DND-41 (cell line): ENCODE results near the gene DPH6.

ENCODE experiments used
- ATAC-seq: fragments of 200-7000 bp; cut with Tn5 transposase; 3 replicates; pipeline ENCODE4 v1.9.1; 2021; ENCODE audit warnings: low read depth; ENCODE audit not compliant: insufficient read depth
- DNase-seq: peaks from one replicate; pipeline ENCODE4 v3.0.0-alpha.2; 2020
- H2AFZ ChIP-seq: 2 replicates; pipeline ENCODE4 v1.6.0; 2012; ENCODE audit warnings: low read depth, low read length
- H3K27ac ChIP-seq: 2 replicates; pipeline ENCODE4 v1.5.1; 2012; ENCODE audit warnings: low read length, inconsistent platforms
- H3K27me3 ChIP-seq: fragments of 200-600 bp; sonication (generic); 2 replicates; pipeline ENCODE4 v1.6.0; 2012; ENCODE audit warnings: low read length, mild to moderate bottlenecking, inconsistent platforms; ENCODE audit not compliant: insufficient read depth, poor library complexity
- H3K36me3 ChIP-seq: 2 replicates; pipeline ENCODE4 v1.5.1; 2012; ENCODE audit warnings: low read length, inconsistent platforms; ENCODE audit not compliant: insufficient read depth
- H3K4me1 ChIP-seq: 2 replicates; pipeline ENCODE4 v1.5.1; 2012; ENCODE audit warnings: mild to moderate bottlenecking, low read length; ENCODE audit not compliant: insufficient read depth
- H3K4me2 ChIP-seq: 2 replicates; pipeline ENCODE4 v1.6.0; 2012; ENCODE audit warnings: mild to moderate bottlenecking, moderate library complexity, low read length, inconsistent platforms; ENCODE audit not compliant: insufficient read depth
- H3K4me3 ChIP-seq, 2 experiments: fragments of 200-600 bp in 1 of 2; shearing (Covaris generic) in 1 of 2; 2 replicates each; pipeline ENCODE4 v1.5.1; 2012 to 2016; ENCODE audit warnings: inconsistent platforms in 2 of 2, low read length in 2 of 2, mild to moderate bottlenecking in 2 of 2, low read depth in 1 of 2, moderate library complexity in 1 of 2
- H3K79me2 ChIP-seq: 2 replicates; pipeline ENCODE4 v1.6.0; 2012; ENCODE audit warnings: low read length, inconsistent platforms; ENCODE audit not compliant: insufficient read depth
- H3K9ac ChIP-seq: 2 replicates; pipeline ENCODE4 v1.6.0; 2012; ENCODE audit warnings: low read depth, mild to moderate bottlenecking, inconsistent platforms, low read length, moderate library complexity
- H3K9me3 ChIP-seq: 2 replicates; pipeline ENCODE4 v1.5.1; 2012; ENCODE audit warnings: low read length, moderate library complexity, mild to moderate bottlenecking, inconsistent platforms; ENCODE audit not compliant: insufficient read depth, severe bottlenecking
- H4K20me1 ChIP-seq: 2 replicates; pipeline ENCODE4 v1.6.0; 2012; ENCODE audit warnings: low read length; ENCODE audit not compliant: insufficient read depth
- CTCF ChIP-seq: IDR thresholded peaks from 2 replicates; pipeline ENCODE4 v1.5.1; 2012; ENCODE audit warnings: borderline replicate concordance, low read length, moderate library complexity, mild to moderate bottlenecking; ENCODE audit not compliant: poor library complexity, severe bottlenecking; ENCODE audit errors: extremely low read depth
- EZH2 ChIP-seq: IDR thresholded peaks from 3 replicates; pipeline ENCODE4 v1.6.1; 2012; ENCODE audit warnings: borderline replicate concordance, low read depth, mild to moderate bottlenecking, moderate library complexity, low read length, inconsistent platforms; ENCODE audit not compliant: severe bottlenecking

DPH6 gene

GRCh38 chr15:35540021-35540420, 5.9 kb downstream of the DPH6 start:
- no peak overlapping the region for H2AFZ ChIP-seq
- TF ChIP-seq CTCF (no peak), EZH2 (no peak)

GRCh38 chr15:35535365-35535916, 10.5 kb downstream of the DPH6 start:
- no peak overlapping the region for H3K27ac ChIP-seq
- H4K20me1 ChIP-seq = no peaks in the 10 kb centered on the region
- TF ChIP-seq EZH2 = no peak
- no peak for TF ChIP-seq CTCF
- H3K4me2 ChIP-seq = no peak overlapping the region
- DNase-seq (no peak), ATAC-seq (no peak)
- H2AFZ ChIP-seq = no peak overlapping the region
- peaks cover 7% of the 10 kb centered on the region; the same call in 1 of the 2 replicates for H3K36me3 ChIP-seq
- no peaks in the 10 kb centered on the region for H3K79me2 ChIP-seq
- H3K4me1 ChIP-seq = no peaks in the 10 kb centered on the region
- H3K27me3 ChIP-seq = no peaks in the 10 kb centered on the region
- no peaks in the 10 kb centered on the region for H3K9me3 ChIP-seq
- no peak overlapping the region for H3K4me3 ChIP-seq
- H3K9ac ChIP-seq = no peak overlapping the region

More at GRCh38 chr15:35540021-35540420, 5.9 kb downstream of the DPH6 start:
- no peaks in the 10 kb centered on the region for H3K79me2 ChIP-seq
- no peaks in the 10 kb centered on the region for H4K20me1 ChIP-seq
- no peak overlapping the region for H3K4me3 ChIP-seq
- peaks cover 6% of the 10 kb centered on the region for H3K4me1 ChIP-seq
- H3K27ac ChIP-seq = no peak overlapping the region
- DNase-seq (no peak), ATAC-seq (no peak)
- H3K4me2 ChIP-seq = no peak overlapping the region
- H3K9ac ChIP-seq = no peak overlapping the region
- no peaks in the 10 kb centered on the region for H3K9me3 ChIP-seq
- no peaks in the 10 kb centered on the region for H3K27me3 ChIP-seq
- H3K36me3 ChIP-seq = no peaks in the 10 kb centered on the region; the same call in 1 of the 2 replicates

GRCh38 chr15:35533130-35534110, 12.5 kb downstream of the DPH6 start:
- no peak overlapping the region for H3K27ac ChIP-seq
- H3K36me3 ChIP-seq = peaks cover 7% of the 10 kb centered on the region; the same call in 1 of the 2 replicates
- no peak for TF ChIP-seq CTCF
- no peaks in the 10 kb centered on the region for H3K9me3 ChIP-seq
- no peak overlapping the region for H2AFZ ChIP-seq
- H3K9ac ChIP-seq = no peak overlapping the region
- H3K4me3 ChIP-seq = no peak overlapping the region
- no peak for DNase-seq
- H3K4me1 ChIP-seq = no peaks in the 10 kb centered on the region
- H3K4me2 ChIP-seq = no peak overlapping the region
- H3K27me3 ChIP-seq = no peaks in the 10 kb centered on the region
- H3K79me2 ChIP-seq = no peaks in the 10 kb centered on the region
- H4K20me1 ChIP-seq = no peaks in the 10 kb centered on the region
- no peak for ATAC-seq
